Testis (tissue), 3 donors: ENCODE data around the gene RPS6KA3. TPM values are rescaled to one million over a fixed set of nuclear protein-coding genes. Genes with fewer than 3 reads are reported as not detected.

Source experiments
- DNase-seq: peaks from one replicate; pipeline ENCODE4 v3.0.0-alpha.2; 2019
- H3K27ac ChIP-seq, 2 donors: fragments of 200-600 bp; sonication (generic); one replicate each; pipeline ENCODE4 v1.5.1; 2019
- H3K27me3 ChIP-seq: fragments of 200-600 bp; sonication (generic); one replicate; pipeline ENCODE4 v1.5.1; 2019
- H3K36me3 ChIP-seq: fragments of 200-600 bp; sonication (generic); one replicate; pipeline ENCODE4 v1.5.1; 2017; ENCODE audit warnings: low read depth; ENCODE audit errors: missing control alignments
- H3K4me1 ChIP-seq: fragments of 200-600 bp; sonication (generic); one replicate; pipeline ENCODE4 v1.5.1; 2019
- H3K4me3 ChIP-seq, 2 donors: fragments of 200-600 bp; sonication (generic); one replicate each; pipeline ENCODE4 v1.5.1; 2017 to 2019
- H3K9me3 ChIP-seq: fragments of 200-600 bp; sonication (generic); one replicate; pipeline ENCODE4 v1.5.1; 2017
- POLR2A ChIP-seq: fragments of 450-650 bp; IDR thresholded peaks from one replicate; pipeline ENCODE4 v1.6.1; 2017; ENCODE audit warnings: antibody characterized with exemption, mild to moderate bottlenecking, moderate library complexity
- WGBS, 2 donors: methylation state at CpG; one replicate each; pipeline ENCODE4 v1.1.5; 2018; 5-methylcytosine and 5-hydroxymethylcytosine counted together
- intact Hi-C: fragments of 100-400 bp; cut with DNase I; formaldehyde crosslinking; loops from one replicate; pipeline ENCODE4 v1.15.1; 2023; ENCODE audit warnings: low total_unique reads
- polyA plus RNA-seq: library from polyadenylated mRNA; stranded (reverse); fragments of 350-450 nt; fragmentation: Illumina TruSeq; extraction: RNeasy Lipid Tissue Mini Kit (QIAGEN cat#74804); gene quantifications from one replicate; pipeline ENCODE4 v1.2.3, GENCODE V29; 2014; ENCODE audit warnings: low read depth, low replicate concordance; ENCODE audit not compliant: insufficient read depth
- total RNA-seq, 2 donors: library from RNA; depleted of rRNA; stranded (reverse); fragments of >200 nt; gene quantifications; one replicate each; pipeline ENCODE4 v1.2.3, GENCODE V29; 2016
- TF ChIP-seq, protein P1 (sequence below), 3 experiments: fragments of 450-650 bp in 2 of 3; fragments of 200-600 bp in 1 of 3; sonication (generic) in 1 of 3; IDR thresholded peaks; one replicate each; pipeline ENCODE4 v1.5.1; 2016 to 2019; ENCODE audit warnings: antibody characterized with exemption in 3 of 3, mild to moderate bottlenecking in 2 of 3, moderate library complexity in 1 of 3

The RPS6KA3 gene
- total and polyA plus RNA-seq, 3 donors from 2014 or later, result 8.5 to 12.6 (median 12.5) TPM

GRCh38 chrX:20139966-20140365 lies 126.7 kb downstream of the RPS6KA3 start:
- no peak for TF ChIP-seq POLR2A
- TF ChIP-seq, protein P1, sequence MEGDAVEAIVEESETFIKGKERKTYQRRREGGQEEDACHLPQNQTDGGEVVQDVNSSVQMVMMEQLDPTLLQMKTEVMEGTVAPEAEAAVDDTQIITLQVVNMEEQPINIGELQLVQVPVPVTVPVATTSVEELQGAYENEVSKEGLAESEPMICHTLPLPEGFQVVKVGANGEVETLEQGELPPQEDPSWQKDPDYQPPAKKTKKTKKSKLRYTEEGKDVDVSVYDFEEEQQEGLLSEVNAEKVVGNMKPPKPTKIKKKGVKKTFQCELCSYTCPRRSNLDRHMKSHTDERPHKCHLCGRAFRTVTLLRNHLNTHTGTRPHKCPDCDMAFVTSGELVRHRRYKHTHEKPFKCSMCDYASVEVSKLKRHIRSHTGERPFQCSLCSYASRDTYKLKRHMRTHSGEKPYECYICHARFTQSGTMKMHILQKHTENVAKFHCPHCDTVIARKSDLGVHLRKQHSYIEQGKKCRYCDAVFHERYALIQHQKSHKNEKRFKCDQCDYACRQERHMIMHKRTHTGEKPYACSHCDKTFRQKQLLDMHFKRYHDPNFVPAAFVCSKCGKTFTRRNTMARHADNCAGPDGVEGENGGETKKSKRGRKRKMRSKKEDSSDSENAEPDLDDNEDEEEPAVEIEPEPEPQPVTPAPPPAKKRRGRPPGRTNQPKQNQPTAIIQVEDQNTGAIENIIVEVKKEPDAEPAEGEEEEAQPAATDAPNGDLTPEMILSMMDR (IDR thresholded peaks at IDR 0.05), result no peak
- Histone ChIP-seq H3K27ac (no peak overlapping the region), H3K27me3 (no peaks in the 10 kb centered on the region), H3K9me3 (no peaks in the 10 kb centered on the region), H3K36me3 (no peaks in the 10 kb centered on the region), H3K4me1 (no peaks in the 10 kb centered on the region), H3K4me3 (peak overlapping the region in 1 of 2 donors; percentile 69)
- no peak for DNase-seq
- intact Hi-C loops, result loop anchor here (5.0 kb wide), 1 partner anchor 127 kb away; the partner anchor contains the start of gene RPS6KA3
- 15 to 49% methylated on average over 2 of the region's 2 CpGs for WGBS, 2 donors

GRCh38 chrX:20135944-20136343 lies 130.8 kb downstream of the RPS6KA3 start:
- no peak for TF ChIP-seq POLR2A
- TF ChIP-seq, protein P1 (IDR thresholded peaks at IDR 0.05), result no peak
- Histone ChIP-seq H3K9me3 (no peaks in the 10 kb centered on the region), H3K36me3 (no peaks in the 10 kb centered on the region), H3K27me3 (no peaks in the 10 kb centered on the region), H3K4me1 (no peaks in the 10 kb centered on the region), H3K4me3 (no peak overlapping the region), H3K27ac (no peak overlapping the region)
- intact Hi-C loops, result no loop called here
- DNase-seq, result no peak
- 42 to 86% methylated on average over 5 of the region's 5 CpGs for WGBS, 2 donors

GRCh38 chrX:20132666-20133065 lies 134.0 kb downstream of the RPS6KA3 start:
- WGBS, 2 donors, result 70 to 100% methylated on average over 1 of the region's 1 CpG
- no peak for DNase-seq
- Histone ChIP-seq H3K36me3 (no peaks in the 10 kb centered on the region), H3K27ac (no peak overlapping the region), H3K9me3 (no peaks in the 10 kb centered on the region), H3K4me3 (no peak overlapping the region), H3K27me3 (no peaks in the 10 kb centered on the region), H3K4me1 (no peaks in the 10 kb centered on the region)
- TF ChIP-seq, protein P1 (IDR thresholded peaks at IDR 0.05), result no peak
- intact Hi-C loops, result no loop called here

- no peak overlapping the region for H3K4me3 ChIP-seq
- no peaks in the 10 kb centered on the region for H3K27me3 ChIP-seq
- 84 to 93% methylated on average over 1 of the region's 1 CpG for WGBS, 2 donors
- intact Hi-C loops, result no loop called here
- TF ChIP-seq, protein P1 (IDR thresholded peaks at IDR 0.05), result no peak
- TF ChIP-seq POLR2A, result no peak
- no peak for DNase-seq
- H3K27ac ChIP-seq, result no peak overlapping the region
- no peaks in the 10 kb centered on the region for H3K4me1 ChIP-seq
- no peaks in the 10 kb centered on the region for H3K9me3 ChIP-seq
- H3K36me3 ChIP-seq, result no peaks in the 10 kb centered on the region
These were observed 136.4 kb downstream of the RPS6KA3 start for GRCh38 chrX:20130357-20130756.

DNA sequence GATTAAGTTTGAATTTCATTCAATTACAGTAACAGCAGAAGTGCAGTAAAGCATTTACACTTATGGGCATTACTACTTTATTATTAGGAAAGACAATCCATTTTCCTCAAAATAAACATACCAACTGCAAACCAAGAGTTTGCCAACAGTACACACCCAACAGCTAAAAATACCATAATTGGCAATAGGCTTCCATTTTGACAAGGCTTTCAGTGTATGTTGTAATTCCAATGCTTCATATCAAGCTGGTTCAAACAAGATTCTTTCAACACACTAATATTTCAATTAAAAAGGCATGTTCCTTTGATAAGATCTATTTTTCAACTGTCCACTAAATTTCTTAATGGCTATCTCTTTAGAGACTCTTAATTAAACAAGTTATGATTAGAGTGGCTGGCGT lies 137.2 kb downstream of the RPS6KA3 start:
- no peaks in the 10 kb centered on the region for H3K36me3 ChIP-seq
- H3K9me3 ChIP-seq, result no peaks in the 10 kb centered on the region
- TF ChIP-seq POLR2A, result no peak
- TF ChIP-seq, protein P1 (IDR thresholded peaks at IDR 0.05), result no peak
- DNase-seq, result no peak
- no peaks in the 10 kb centered on the region for H3K27me3 ChIP-seq
- H3K27ac ChIP-seq, result no peak overlapping the region
- WGBS, 2 donors, result 86 to 100% methylated on average over 1 of the region's 1 CpG
- intact Hi-C loops, result no loop called here
- no peaks in the 10 kb centered on the region for H3K4me1 ChIP-seq
- H3K4me3 ChIP-seq, result no peak overlapping the region
